ENCODE measurements around the gene RDM1. TPM values are rescaled to one million over a fixed set of nuclear protein-coding genes. Genes with fewer than 3 reads are reported as not detected.

Gene RDM1
- total RNA-seq, 2 experiments from 2014 or later = not detected

DNA sequence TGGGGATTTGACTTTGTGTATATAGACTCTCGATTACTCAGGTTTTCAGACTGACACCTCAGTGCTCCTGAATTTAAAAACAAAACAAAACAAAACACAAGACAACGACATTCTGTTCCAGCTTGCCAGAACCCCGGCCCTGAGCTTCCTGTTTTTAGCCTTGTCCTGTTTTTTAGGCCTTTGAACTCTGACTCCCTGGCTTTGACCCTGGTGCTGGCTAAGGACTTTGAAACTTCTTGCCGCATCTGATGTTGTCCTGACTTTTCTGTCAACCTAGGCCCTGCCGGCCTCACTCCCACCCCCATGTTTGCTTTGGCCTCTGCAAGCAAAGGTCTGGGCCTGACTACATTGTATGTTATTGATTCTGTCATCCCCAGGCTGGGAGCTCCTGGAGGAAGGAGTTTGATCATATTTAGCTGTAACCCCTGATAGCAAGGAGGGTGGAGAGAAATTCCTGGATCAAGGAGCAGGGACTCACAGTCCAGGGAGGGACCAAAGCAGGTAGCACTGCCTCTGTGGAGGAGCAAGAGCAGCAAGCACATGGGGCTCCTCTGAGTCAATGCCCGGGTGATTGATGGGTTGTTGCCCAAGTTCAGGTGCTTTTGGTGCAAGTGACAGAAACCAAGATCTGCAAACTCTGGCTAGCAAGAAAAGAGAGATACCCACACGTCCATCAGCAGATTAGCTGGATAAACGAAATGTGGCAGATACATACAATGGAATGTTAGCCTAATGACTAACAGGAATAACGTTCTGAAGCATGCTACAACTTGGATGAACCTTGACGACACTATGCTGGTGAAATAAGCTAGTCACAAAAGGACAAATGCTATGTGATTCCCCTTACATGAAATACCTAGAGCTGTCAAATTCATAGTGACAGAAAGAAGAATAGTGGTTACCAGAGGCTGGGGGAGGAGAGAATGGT lies 43.0 kb upstream of the RDM1 start:
- Mint-ChIP-seq H3K4me1 (ENCODE audit: low read depth) (no peaks in the 10 kb centered on the region), H3K27ac (no peak overlapping the region), H3K4me3 (no peak overlapping the region), H3K36me3 (ENCODE audit: low read depth) (no peaks in the 10 kb centered on the region), H3K27me3 (peaks cover 16% of the 10 kb centered on the region), H3K9me3 (no peaks in the 10 kb centered on the region)
- ATAC-seq (ENCODE audit: poor library complexity) = no peak
- no peaks in the 10 kb centered on the region for H3K9me3 ChIP-seq (ENCODE audit: control insufficient read depth in 1 of 2, insufficient read depth in 1 of 2, low read length in 2 of 2)
- no peak for DNase-seq
- no peak overlapping the region for H3K4me3 ChIP-seq (ENCODE audit: low read length)
- CTCF ChIA-PET = no interaction called here
- no peak overlapping the region for H3K27ac ChIP-seq (ENCODE audit: low read depth in 1 of 2, low read length in 2 of 2)
- intact Hi-C loops (cut with DNase I, micrococcal nuclease) = no loop called here
- no peaks in the 10 kb centered on the region for H3K36me3 ChIP-seq (ENCODE audit: insufficient read depth, low read length)
- TF ChIP-seq, protein P1, sequence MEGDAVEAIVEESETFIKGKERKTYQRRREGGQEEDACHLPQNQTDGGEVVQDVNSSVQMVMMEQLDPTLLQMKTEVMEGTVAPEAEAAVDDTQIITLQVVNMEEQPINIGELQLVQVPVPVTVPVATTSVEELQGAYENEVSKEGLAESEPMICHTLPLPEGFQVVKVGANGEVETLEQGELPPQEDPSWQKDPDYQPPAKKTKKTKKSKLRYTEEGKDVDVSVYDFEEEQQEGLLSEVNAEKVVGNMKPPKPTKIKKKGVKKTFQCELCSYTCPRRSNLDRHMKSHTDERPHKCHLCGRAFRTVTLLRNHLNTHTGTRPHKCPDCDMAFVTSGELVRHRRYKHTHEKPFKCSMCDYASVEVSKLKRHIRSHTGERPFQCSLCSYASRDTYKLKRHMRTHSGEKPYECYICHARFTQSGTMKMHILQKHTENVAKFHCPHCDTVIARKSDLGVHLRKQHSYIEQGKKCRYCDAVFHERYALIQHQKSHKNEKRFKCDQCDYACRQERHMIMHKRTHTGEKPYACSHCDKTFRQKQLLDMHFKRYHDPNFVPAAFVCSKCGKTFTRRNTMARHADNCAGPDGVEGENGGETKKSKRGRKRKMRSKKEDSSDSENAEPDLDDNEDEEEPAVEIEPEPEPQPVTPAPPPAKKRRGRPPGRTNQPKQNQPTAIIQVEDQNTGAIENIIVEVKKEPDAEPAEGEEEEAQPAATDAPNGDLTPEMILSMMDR (IDR thresholded peaks at IDR 0.05) = no peak
- H3K4me1 ChIP-seq (ENCODE audit: insufficient read depth, low read length) = peaks cover 3% of the 10 kb centered on the region
- POLR2A ChIA-PET = no interaction called here
- no peaks in the 10 kb centered on the region for H3K27me3 ChIP-seq (ENCODE audit: control insufficient read depth in 1 of 2, insufficient read depth in 2 of 2, low read length in 2 of 2)

DNA sequence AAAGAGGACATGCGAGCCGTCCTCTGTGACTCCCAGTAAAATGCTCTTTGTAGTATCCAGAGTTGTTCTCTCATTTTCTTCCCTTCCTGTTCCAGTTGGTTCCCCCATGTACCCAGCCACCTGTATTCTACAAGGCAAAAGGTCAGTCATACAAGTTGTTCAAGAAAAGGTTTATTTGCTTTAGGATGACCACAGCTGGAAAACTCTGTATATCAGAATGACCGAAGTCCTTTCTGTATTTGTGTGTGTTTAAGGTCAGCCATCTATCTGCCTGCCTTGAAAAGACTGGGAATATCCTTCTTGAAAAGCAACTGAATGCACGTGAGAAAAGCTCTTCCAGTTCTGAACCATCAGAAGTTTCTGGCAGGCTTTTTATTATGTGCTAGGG lies 42.4 kb upstream of the RDM1 start:
- TF ChIP-seq, protein P1 (IDR thresholded peaks at IDR 0.05) = no peak
- intact Hi-C loops (cut with DNase I, micrococcal nuclease) = no loop called here
- no peak for ATAC-seq (ENCODE audit: poor library complexity)
- no peaks in the 10 kb centered on the region for H3K9me3 ChIP-seq (ENCODE audit: control insufficient read depth in 1 of 2, insufficient read depth in 1 of 2, low read length in 2 of 2)
- Mint-ChIP-seq H3K4me1 (ENCODE audit: low read depth) (no peaks in the 10 kb centered on the region), H3K4me3 (no peak overlapping the region), H3K36me3 (ENCODE audit: low read depth) (no peaks in the 10 kb centered on the region), H3K27ac (no peak overlapping the region), H3K27me3 (peaks cover 9% of the 10 kb centered on the region), H3K9me3 (no peaks in the 10 kb centered on the region)
- no peak overlapping the region for H3K4me3 ChIP-seq (ENCODE audit: low read length)
- ChIA-PET POLR2A (no interaction called here), CTCF (no interaction called here)
- H3K27ac ChIP-seq (ENCODE audit: low read depth in 1 of 2, low read length in 2 of 2) = no peak overlapping the region
- no peaks in the 10 kb centered on the region for H3K36me3 ChIP-seq (ENCODE audit: insufficient read depth, low read length)
- H3K27me3 ChIP-seq (ENCODE audit: control insufficient read depth in 1 of 2, insufficient read depth in 2 of 2, low read length in 2 of 2) = no peaks in the 10 kb centered on the region
- DNase-seq = no peak
- H3K4me1 ChIP-seq (ENCODE audit: insufficient read depth, low read length) = peaks cover 3% of the 10 kb centered on the region

DNA sequence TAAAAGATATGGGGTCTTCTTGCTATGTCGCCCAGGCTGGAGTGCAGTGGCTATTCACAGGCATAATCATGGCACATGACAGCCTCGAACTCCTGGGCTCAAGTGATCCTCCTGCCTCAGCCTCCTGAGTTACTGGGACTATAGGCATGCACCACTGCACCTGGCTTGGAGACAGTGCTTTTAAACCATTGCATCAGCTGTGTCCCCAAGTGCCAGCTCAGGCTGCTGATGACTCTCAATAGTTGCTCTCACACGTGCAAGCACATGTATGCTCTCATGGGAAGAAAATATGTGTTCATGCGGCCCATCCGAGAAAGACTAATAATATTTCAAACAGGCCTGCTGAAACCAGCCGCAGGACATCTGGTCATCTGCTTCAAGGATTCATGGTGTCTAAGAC lies 42.0 kb upstream of the RDM1 start:
- H3K4me3 ChIP-seq (ENCODE audit: low read length) = no peak overlapping the region
- DNase-seq (no peak), ATAC-seq (ENCODE audit: poor library complexity) (no peak)
- POLR2A ChIA-PET = no interaction called here
- Mint-ChIP-seq H3K9me3 (no peaks in the 10 kb centered on the region), H3K4me3 (no peak overlapping the region), H3K27ac (no peak overlapping the region), H3K36me3 (ENCODE audit: low read depth) (no peaks in the 10 kb centered on the region), H3K4me1 (ENCODE audit: low read depth) (no peaks in the 10 kb centered on the region), H3K27me3 (peaks cover 6% of the 10 kb centered on the region)
- CTCF ChIA-PET = no interaction called here
- intact Hi-C loops (cut with DNase I, micrococcal nuclease) = no loop called here
- H3K9me3 ChIP-seq (ENCODE audit: control insufficient read depth in 1 of 2, insufficient read depth in 1 of 2, low read length in 2 of 2) = no peaks in the 10 kb centered on the region
- H3K36me3 ChIP-seq (ENCODE audit: insufficient read depth, low read length) = no peaks in the 10 kb centered on the region
- peaks cover 3% of the 10 kb centered on the region for H3K4me1 ChIP-seq (ENCODE audit: insufficient read depth, low read length)
- H3K27ac ChIP-seq (ENCODE audit: low read depth in 1 of 2, low read length in 2 of 2) = no peak overlapping the region
- H3K27me3 ChIP-seq (ENCODE audit: control insufficient read depth in 1 of 2, insufficient read depth in 2 of 2, low read length in 2 of 2) = no peaks in the 10 kb centered on the region
- TF ChIP-seq, protein P1 (IDR thresholded peaks at IDR 0.05) = no peak

Measured in CD4-positive, alpha-beta T cell (primary cell).